ENCODE data around the gene EIF4B.

GRCh38 chr12:53004178-53004577 is 2.1 kb upstream of the EIF4B start:
- TF ChIP-seq, protein P1, sequence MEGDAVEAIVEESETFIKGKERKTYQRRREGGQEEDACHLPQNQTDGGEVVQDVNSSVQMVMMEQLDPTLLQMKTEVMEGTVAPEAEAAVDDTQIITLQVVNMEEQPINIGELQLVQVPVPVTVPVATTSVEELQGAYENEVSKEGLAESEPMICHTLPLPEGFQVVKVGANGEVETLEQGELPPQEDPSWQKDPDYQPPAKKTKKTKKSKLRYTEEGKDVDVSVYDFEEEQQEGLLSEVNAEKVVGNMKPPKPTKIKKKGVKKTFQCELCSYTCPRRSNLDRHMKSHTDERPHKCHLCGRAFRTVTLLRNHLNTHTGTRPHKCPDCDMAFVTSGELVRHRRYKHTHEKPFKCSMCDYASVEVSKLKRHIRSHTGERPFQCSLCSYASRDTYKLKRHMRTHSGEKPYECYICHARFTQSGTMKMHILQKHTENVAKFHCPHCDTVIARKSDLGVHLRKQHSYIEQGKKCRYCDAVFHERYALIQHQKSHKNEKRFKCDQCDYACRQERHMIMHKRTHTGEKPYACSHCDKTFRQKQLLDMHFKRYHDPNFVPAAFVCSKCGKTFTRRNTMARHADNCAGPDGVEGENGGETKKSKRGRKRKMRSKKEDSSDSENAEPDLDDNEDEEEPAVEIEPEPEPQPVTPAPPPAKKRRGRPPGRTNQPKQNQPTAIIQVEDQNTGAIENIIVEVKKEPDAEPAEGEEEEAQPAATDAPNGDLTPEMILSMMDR (conservative IDR thresholded peaks at IDR 0.05) = no peak
- TF ChIP-seq EZH2 (IDR thresholded peaks at IDR 0.05; ENCODE audit: low read depth) = no peak
